Superior temporal gyrus (tissue), 1 donor: Measurements from ENCODE around the gene TMEM240.
"Not testable (repeated sequence)": the region's sequence is repeated elsewhere in the genome, so short reads cannot be mapped to it uniquely, and the experiment has no call there.

Experiments used
- DNase-seq: peaks from one replicate; pipeline ENCODE4 v3.0.0-alpha.2; 2016; ENCODE audit errors: extremely low spot score

TMEM240 gene

GRCh38 chr1:1524750-1525383, 15.6 kb downstream of the TMEM240 start:
- DNase-seq: not testable (repeated sequence)

GRCh38 chr1:1523651-1524050, 16.8 kb downstream of the TMEM240 start:
- DNase-seq: not testable (repeated sequence)

- DNase-seq: not testable (repeated sequence)
Measured at GRCh38 chr1:1523226-1523625, 17.2 kb downstream of the TMEM240 start.

GRCh38 chr1:1522536-1522935, 17.9 kb downstream of the TMEM240 start:
- not testable (repeated sequence) for DNase-seq

GRCh38 chr1:1521331-1521730, 19.1 kb downstream of the TMEM240 start:
- no peak for DNase-seq

GRCh38 chr1:1519805-1520505, 20.5 kb downstream of the TMEM240 start:
- DNase-seq: not testable (repeated sequence)

- not testable (repeated sequence) for DNase-seq
Measured at GRCh38 chr1:1518621-1519007, 21.8 kb downstream of the TMEM240 start.

GRCh38 chr1:1517973-1518620, 22.3 kb downstream of the TMEM240 start:
- DNase-seq: no peak

- not testable (repeated sequence) for DNase-seq
Measured at GRCh38 chr1:1516923-1517322, 23.5 kb downstream of the TMEM240 start.

GRCh38 chr1:1514376-1514775, 26.0 kb downstream of the TMEM240 start:
- DNase-seq: not testable (repeated sequence)

- not testable (repeated sequence) for DNase-seq
Measured at GRCh38 chr1:1513675-1514074, 26.7 kb downstream of the TMEM240 start.

- DNase-seq: not testable (repeated sequence)
Measured at GRCh38 chr1:1512425-1512824, 28.0 kb downstream of the TMEM240 start.

GRCh38 chr1:1511533-1512285, 28.7 kb downstream of the TMEM240 start, which contains the start of gene ATAD3A:
ATAD3A (plus strand) TSS chr1:1512162; CDS start chr1:1512269, 107 bp downstream.
- peak; percentile 98 for DNase-seq

GRCh38 chr1:1510912-1511532, 29.4 kb downstream of the TMEM240 start:
- peak; percentile 12 for DNase-seq

- not testable (repeated sequence) for DNase-seq
Measured at GRCh38 chr1:1509465-1509850, 31.0 kb downstream of the TMEM240 start.

GRCh38 chr1:1508775-1509464, 31.5 kb downstream of the TMEM240 start:
- not testable (repeated sequence) for DNase-seq

- DNase-seq: no peak
Measured at GRCh38 chr1:1507305-1507704, 33.1 kb downstream of the TMEM240 start.

GRCh38 chr1:1505801-1506200, 34.6 kb downstream of the TMEM240 start:
- not testable (repeated sequence) for DNase-seq

GRCh38 chr1:1505366-1505798, 35.0 kb downstream of the TMEM240 start:
- peak; percentile 41 for DNase-seq

- peak; percentile 63 for DNase-seq
Measured at GRCh38 chr1:1504777-1505365, 35.6 kb downstream of the TMEM240 start.
